ENCODE results near the gene SNX32. TPM values are rescaled to one million over a fixed set of nuclear protein-coding genes. Genes with fewer than 3 reads are reported as not detected.

SNX32 gene
- total and polyA plus RNA-seq, 8 donors, result 0.24 to 4.4 (median 2.7) TPM

- H3K36me3 ChIP-seq, result peaks cover 0 to 17% of the 10 kb centered on the region in 2 donors
- H3K9me3 ChIP-seq, result no peaks in the 10 kb centered on the region
- peaks cover 0 to 56% of the 10 kb centered on the region in 2 donors for H3K4me1 ChIP-seq
- intact Hi-C loops (cut with DNase I), result no loop called here
- ATAC-seq (peak; percentile 1), DNase-seq (peak in 2 of 4 donors; percentile 35 to 79)
- no peak for TF ChIP-seq CTCF (IDR thresholded peaks at IDR 0.05)
- H3K27me3 ChIP-seq, result no peaks in the 10 kb centered on the region
- peak overlapping the region; percentile 45 to 58 for H3K4me3 ChIP-seq
- H3K27ac ChIP-seq, result peak overlapping the region; percentile 80 to 84
Measured at GRCh38 chr11:65871811-65872548, 38.2 kb downstream of the SNX32 start.

GRCh38 chr11:65872586-65873317, 39.0 kb downstream of the SNX32 start, which contains the start of gene EFEMP2:
Gene EFEMP2 (minus strand): TSS chr11:65872800. CDS start chr11:65872354, 446 bp downstream.
- Histone ChIP-seq H3K9me3 (no peaks in the 10 kb centered on the region), H3K27ac (peak within 1 kb of the TSS; percentile 80 to 84), H3K4me3 (peak within 1 kb of the TSS; percentile 45 to 58), H3K36me3 (peaks cover 0 to 9% of the 10 kb centered on the region in 2 donors), H3K4me1 (peaks cover 0 to 49% of the 10 kb centered on the region in 2 donors), H3K27me3 (no peaks in the 10 kb centered on the region)
- peak; percentile 41 for ATAC-seq
- no peak for TF ChIP-seq CTCF (IDR thresholded peaks at IDR 0.05)
- DNase-seq, result peak in 3 of 4 donors; percentile 68 to 91 (median 86)
- intact Hi-C loops (cut with DNase I), result no loop called here

GRCh38 chr11:65873318-65874156, 39.8 kb downstream of the SNX32 start:
- Histone ChIP-seq H3K36me3 (peaks cover 0 to 1% of the 10 kb centered on the region in 2 donors), H3K9me3 (no peaks in the 10 kb centered on the region), H3K4me3 (peak overlapping the region; percentile 45 to 58), H3K27ac (peak overlapping the region; percentile 80 to 84), H3K4me1 (peaks cover 0 to 45% of the 10 kb centered on the region in 2 donors), H3K27me3 (no peaks in the 10 kb centered on the region)
- ATAC-seq (peak; percentile 98), DNase-seq (peak; percentile 95 to 99 (median 96))
- TF ChIP-seq CTCF (IDR thresholded peaks at IDR 0.05), result no peak
- intact Hi-C loops (cut with DNase I), result no loop called here

- ATAC-seq, result peak; percentile 19
- peaks cover 0 to 26% of the 10 kb centered on the region in 2 donors for H3K36me3 ChIP-seq
- H3K27me3 ChIP-seq, result no peaks in the 10 kb centered on the region
- intact Hi-C loops (cut with DNase I), result loop anchor here in 1 of 2 donors (10.0 kb wide), 1 partner anchor 105 kb away; no protein-coding TSS in a partner anchor
- peak within 1 kb of the TSS in 1 of 2 donors; percentile 14 for H3K4me3 ChIP-seq
- peaks cover 0 to 14% of the 10 kb centered on the region in 2 donors for H3K4me1 ChIP-seq
- peak in 1 of 4 donors; percentile 78 for DNase-seq
- no peak within 1 kb of the TSS for H3K27ac ChIP-seq
- TF ChIP-seq CTCF (IDR thresholded peaks at IDR 0.05), result no peak
- H3K9me3 ChIP-seq, result no peaks in the 10 kb centered on the region
Measured at GRCh38 chr11:65879617-65880016, 45.9 kb downstream of the SNX32 start, which contains the start of gene CTSW. Gene CTSW (plus strand): TSS chr11:65879837. CDS start chr11:65879855, 18 bp downstream.

Measured in left lung (tissue), 10 donors.